Mesothelial cell of epicardium (in vitro differentiated cells): Measurements from ENCODE around the gene MASP2. TPM values are rescaled to one million over a fixed set of nuclear protein-coding genes. Genes with fewer than 3 reads are reported as not detected.
"Not testable (repeated sequence)": the region's sequence is repeated elsewhere in the genome, so short reads cannot be mapped to it uniquely, and the experiment has no call there.

Experiments
- DNase-seq, 2 experiments: peaks; one replicate each; pipeline ENCODE4 v3.0.0; 2021; ENCODE audit warnings: low spot score in 2 of 2; ENCODE audit not compliant: unreplicated experiment in 2 of 2
- H3K27ac Mint-ChIP-seq: 2 replicates; pipeline ENCODE4 v1.8.0; 2021; ENCODE audit warnings: mixed read lengths
- H3K27me3 Mint-ChIP-seq: 2 replicates; pipeline ENCODE4 v1.8.0; 2021; ENCODE audit warnings: low read depth, mixed read lengths
- H3K36me3 Mint-ChIP-seq: 2 replicates; pipeline ENCODE4 v1.8.0; 2021; ENCODE audit warnings: mixed read lengths
- H3K4me1 Mint-ChIP-seq: 2 replicates; pipeline ENCODE4 v1.8.0; 2021; ENCODE audit warnings: mixed read lengths
- H3K4me3 Mint-ChIP-seq: 2 replicates; pipeline ENCODE4 v1.8.0; 2021; ENCODE audit warnings: mild to moderate bottlenecking, moderate library complexity, mixed read lengths
- H3K9me3 Mint-ChIP-seq: 2 replicates; pipeline ENCODE4 v1.8.0; 2021; ENCODE audit warnings: mixed read lengths
- CTCF ChIP-seq: fragments of 200-600 bp; sonication (generic); IDR thresholded peaks from one replicate; pipeline ENCODE4 v1.5.0; 2021; ENCODE audit warnings: antibody characterized with exemption; ENCODE audit not compliant: unreplicated experiment
- total RNA-seq: library from RNA; stranded (reverse); gene quantifications from 3 replicates; pipeline ENCODE4 v1.2.1, GENCODE V29; 2021

The MASP2 gene
- total RNA-seq, 1 donor from 2014 or later, result 0.20 TPM

- H3K27me3 Mint-ChIP-seq, result no peaks in the 10 kb centered on the region
- no peak overlapping the region for H3K27ac Mint-ChIP-seq
- no peak for DNase-seq
- H3K4me1 Mint-ChIP-seq, result no peaks in the 10 kb centered on the region
- TF ChIP-seq CTCF, result no peak
- H3K9me3 Mint-ChIP-seq, result no peaks in the 10 kb centered on the region
- no peak overlapping the region for H3K4me3 Mint-ChIP-seq
- peaks cover 31% of the 10 kb centered on the region for H3K36me3 Mint-ChIP-seq
Measured at GRCh38 chr1:11024154-11024873, 22.7 kb downstream of the MASP2 start.

GRCh38 chr1:11023201-11023600 is 23.8 kb downstream of the MASP2 start:
- H3K36me3 Mint-ChIP-seq, result peaks cover 37% of the 10 kb centered on the region
- no peaks in the 10 kb centered on the region for H3K27me3 Mint-ChIP-seq
- no peak overlapping the region for H3K27ac Mint-ChIP-seq
- TF ChIP-seq CTCF, result no peak
- H3K9me3 Mint-ChIP-seq, result no peaks in the 10 kb centered on the region
- H3K4me1 Mint-ChIP-seq, result no peaks in the 10 kb centered on the region
- DNase-seq, result no peak
- no peak overlapping the region for H3K4me3 Mint-ChIP-seq

- DNase-seq, result no peak
- Mint-ChIP-seq H3K27ac (no peak overlapping the region), H3K36me3 (peaks cover 29% of the 10 kb centered on the region), H3K27me3 (no peaks in the 10 kb centered on the region), H3K4me1 (no peaks in the 10 kb centered on the region), H3K4me3 (no peak overlapping the region), H3K9me3 (no peaks in the 10 kb centered on the region)
- no peak for TF ChIP-seq CTCF
Measured at GRCh38 chr1:11019971-11020370, 27.1 kb downstream of the MASP2 start.

GRCh38 chr1:11019358-11019757 is 27.7 kb downstream of the MASP2 start:
- not testable (repeated sequence) for H3K4me1 Mint-ChIP-seq, H3K27me3 Mint-ChIP-seq, H3K9me3 Mint-ChIP-seq, DNase-seq, H3K4me3 Mint-ChIP-seq, H3K27ac Mint-ChIP-seq
- peaks cover 35% of the 10 kb centered on the region for H3K36me3 Mint-ChIP-seq

GRCh38 chr1:11013160-11013531 is 33.9 kb downstream of the MASP2 start:
- no peak for DNase-seq
- TF ChIP-seq CTCF, result no peak
- Mint-ChIP-seq H3K9me3 (no peaks in the 10 kb centered on the region), H3K36me3 (peaks cover 20% of the 10 kb centered on the region), H3K27me3 (no peaks in the 10 kb centered on the region), H3K4me3 (peak overlapping the region; percentile 78), H3K4me1 (peaks cover 17% of the 10 kb centered on the region), H3K27ac (peak overlapping the region; percentile 92)

GRCh38 chr1:11012260-11013159 is 34.5 kb downstream of the MASP2 start, which contains the start of gene TARDBP:
TSS of gene TARDBP (plus strand) at chr1:11012654. CDS start at chr1:11013728, 1,074 bp downstream.
- peak; percentile 83 to 93 for DNase-seq
- Mint-ChIP-seq H3K4me3 (peak within 1 kb of the TSS; percentile 78), H3K4me1 (peaks cover 17% of the 10 kb centered on the region), H3K36me3 (peaks cover 20% of the 10 kb centered on the region), H3K27ac (peak within 1 kb of the TSS; percentile 100), H3K27me3 (no peaks in the 10 kb centered on the region), H3K9me3 (no peaks in the 10 kb centered on the region)
- no peak for TF ChIP-seq CTCF
